NCI-H2029 treated with DMSO at 0.1 percent for 48 hours (cell line): ENCODE measurements around the gene CD164L2.

Experiments used
- DNase-seq: peaks from one replicate; lab custom pipeline; 2025; lab: John Stamatoyannopoulos, UW

Gene CD164L2

DNA sequence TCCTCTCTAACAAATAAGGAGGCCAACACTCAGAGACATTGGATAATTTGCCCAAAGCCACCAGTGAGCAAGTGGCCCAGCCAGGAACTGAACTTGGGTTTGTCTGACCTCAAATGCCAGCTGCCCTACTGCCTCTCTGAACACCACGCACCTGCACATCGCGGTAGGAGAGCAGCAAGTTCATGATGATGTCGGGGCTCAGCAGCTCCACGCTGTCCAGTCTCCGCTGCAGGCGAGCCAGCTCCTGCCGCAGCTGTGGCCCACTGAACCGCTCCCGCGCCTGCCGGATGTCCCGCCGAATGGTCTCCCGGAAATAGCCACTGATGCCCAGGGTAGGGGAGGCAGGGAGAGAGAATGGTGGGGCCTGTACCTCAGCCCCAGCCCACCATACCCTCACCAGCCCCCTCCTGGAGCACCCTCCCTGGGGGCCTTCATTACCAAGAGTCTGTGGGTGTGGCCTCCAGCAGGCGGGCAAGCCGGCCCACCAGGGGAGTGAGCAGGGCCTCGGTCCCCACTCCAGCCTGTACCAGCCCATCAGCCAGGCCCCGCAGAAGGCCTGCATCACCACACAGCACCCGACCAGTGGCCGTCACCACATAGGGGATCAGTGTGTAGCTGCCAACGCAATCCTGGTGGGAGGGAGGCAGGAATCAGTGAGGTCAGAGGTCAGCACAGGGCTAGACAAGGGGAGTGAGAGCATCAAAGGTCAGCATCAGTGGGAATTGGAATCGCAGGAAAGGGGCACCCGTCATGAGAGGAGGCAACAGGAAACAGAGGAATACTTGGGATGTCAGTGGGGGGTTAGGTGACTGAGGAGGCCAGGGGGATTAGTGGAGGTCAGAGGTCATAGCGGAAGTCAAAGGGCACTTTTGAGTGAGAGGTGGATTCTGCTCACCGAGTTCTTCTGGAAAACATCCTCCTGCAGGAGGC, 19.1 kb downstream of the CD164L2 start:
- DNase-seq, result no peak

DNA sequence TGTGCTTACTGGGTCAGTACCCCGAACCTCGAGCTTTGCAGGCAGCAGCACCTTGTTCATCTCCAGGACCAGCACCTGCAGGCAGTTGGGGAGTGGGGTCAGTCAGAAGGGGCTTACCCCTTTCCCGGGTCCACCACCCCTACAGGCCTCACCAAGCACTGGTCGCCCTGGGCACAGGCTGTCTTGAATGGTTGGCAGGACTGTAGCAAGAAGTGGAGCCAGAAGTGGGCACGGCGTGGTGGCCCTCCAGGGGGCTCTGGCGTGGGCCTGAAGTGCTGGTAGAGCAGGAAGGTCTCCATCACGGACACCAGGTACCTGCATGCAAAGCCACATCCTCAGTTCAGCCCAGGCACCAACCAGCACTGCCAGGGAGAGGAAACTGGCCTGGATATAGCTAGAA, 21.6 kb downstream of the CD164L2 start:
- no peak for DNase-seq

DNA sequence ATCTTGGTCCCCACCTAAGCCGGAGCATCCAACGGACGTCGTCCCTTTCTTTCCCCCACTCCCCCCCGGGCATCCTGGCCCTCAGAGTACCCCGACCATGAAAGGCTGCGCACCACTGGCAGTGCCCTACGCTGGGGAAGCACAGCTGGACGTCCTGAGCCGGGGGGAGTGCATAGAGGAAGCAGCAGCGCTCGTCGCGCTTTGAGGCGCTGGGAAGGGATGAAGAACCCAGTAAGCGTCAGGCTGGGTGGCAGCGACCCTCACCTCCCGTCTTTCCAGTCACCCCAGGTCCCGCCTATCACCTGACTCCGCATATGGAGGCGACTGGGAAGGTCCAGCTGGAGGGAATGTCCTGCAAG, 22.1 kb downstream of the CD164L2 start:
- no peak for DNase-seq

DNA sequence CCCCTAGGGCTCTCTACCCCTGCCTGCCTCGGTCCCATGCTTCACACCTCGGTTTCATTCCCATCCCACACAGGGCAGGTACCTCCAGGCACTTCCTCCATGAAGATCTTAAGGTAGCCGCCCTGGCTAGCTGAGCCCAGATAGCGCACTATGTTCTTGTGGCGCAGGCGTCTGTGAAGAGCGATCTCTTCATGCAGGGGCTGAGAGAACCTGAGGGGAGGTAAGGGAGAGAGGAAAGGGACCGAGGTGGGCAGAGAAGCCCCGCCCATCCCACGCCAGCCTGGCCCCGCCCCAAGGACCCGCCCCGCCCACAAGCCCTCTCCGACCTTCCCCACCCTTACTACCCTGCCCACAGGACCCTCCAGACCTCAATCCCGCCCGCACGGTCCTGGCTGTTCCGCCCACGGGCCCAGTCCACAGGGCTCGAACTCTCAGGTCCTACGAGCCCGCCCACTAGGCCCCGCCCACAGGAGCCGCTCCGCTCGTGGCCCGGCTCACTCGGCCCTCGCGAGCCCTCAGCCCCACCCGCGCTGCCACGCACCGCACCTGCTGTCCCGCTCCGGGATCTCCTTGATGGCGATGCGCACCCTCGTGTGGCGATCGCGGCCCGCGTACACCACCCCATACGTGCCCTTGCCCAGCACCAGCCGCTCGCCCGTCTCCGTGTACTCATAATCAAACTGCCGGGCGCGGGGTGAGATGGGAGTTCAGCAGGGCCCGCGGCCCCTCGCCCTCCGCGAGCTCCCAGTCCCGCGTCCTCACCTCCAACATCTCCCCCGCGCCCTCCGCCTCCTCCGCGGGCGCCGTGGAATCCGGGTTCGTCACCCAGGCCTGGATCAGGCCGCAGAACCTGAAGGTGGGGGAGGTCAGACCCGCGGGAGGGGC, 22.7 kb downstream of the CD164L2 start:
- no peak for DNase-seq

DNA sequence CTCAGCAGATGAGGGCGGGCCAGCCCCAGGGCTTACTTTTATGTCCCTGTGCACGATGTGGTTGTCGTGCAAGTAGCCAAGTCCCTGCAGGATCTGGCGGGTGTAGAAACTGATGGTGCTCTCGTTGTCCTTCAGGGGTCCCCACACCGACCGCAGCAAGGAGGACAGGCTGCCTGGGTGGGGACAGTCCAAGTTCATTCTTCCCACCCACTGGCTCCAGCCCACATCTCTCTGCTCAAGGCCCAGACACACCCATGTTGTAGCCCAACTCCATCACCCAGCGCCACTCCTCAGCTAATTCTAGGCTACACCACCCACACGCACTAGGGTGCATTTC, 23.3 kb downstream of the CD164L2 start:
- no peak for DNase-seq

DNA sequence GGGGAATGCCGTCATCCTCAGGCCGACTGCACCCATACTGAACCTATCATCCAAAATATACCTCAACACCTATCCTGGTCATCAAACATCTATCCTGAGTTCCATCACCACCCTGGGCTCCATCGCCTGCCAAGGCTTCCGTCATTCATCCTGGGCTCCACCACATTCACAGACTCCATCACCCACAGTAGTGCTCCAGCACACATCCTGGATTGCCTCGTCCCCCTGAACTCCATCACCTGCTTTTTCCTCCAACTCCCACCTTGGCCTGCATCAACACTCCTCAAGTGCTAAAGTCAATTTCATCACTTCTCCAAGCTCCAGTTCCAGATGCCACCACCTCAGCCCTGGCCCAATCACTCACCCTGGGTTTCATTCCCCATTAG, 24.2 kb downstream of the CD164L2 start:
- DNase-seq, result no peak

DNA sequence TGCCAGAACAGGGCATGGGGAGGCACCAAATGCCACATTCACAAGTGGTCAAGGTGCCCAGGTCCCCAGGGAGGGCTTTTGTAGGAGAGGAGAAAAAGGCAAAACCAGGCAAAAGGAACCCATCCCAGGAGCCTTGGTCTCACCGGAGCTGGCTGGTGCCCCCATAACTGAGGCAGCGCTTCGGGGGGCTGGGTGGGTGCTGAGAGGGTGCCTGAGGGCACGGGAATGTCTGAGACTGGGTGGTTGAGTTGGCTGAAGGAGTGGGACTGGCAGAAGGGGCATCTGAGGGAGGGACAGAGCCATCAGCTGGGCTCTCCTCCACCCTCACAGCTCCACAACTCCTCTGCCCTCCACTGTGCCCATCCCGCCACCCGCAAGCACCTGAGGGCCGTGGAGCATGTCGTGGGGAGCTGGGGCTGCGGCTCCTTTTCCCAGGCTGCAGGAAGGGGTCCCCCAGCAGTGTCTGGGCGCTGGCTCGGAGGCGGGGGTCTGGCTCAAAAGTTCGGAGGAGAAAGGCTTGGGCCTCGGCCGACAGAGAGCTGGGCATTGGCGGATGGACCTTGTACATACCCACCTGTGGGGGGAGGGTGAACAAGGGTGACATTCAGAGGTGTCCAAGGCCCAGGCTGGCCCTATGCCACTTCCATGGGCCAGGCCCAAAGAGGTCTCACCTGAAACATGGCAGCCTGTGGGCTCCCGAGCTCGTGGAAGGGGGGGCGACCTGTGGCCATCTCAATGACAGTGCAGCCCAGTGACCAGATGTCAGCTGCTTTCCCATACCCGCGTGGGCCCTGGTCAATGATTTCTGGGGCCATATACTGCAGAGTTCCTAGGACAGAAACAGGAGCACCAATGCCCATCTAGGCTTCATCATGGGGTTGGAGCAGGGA, 24.9 kb downstream of the CD164L2 start:
- DNase-seq, result no peak

DNA sequence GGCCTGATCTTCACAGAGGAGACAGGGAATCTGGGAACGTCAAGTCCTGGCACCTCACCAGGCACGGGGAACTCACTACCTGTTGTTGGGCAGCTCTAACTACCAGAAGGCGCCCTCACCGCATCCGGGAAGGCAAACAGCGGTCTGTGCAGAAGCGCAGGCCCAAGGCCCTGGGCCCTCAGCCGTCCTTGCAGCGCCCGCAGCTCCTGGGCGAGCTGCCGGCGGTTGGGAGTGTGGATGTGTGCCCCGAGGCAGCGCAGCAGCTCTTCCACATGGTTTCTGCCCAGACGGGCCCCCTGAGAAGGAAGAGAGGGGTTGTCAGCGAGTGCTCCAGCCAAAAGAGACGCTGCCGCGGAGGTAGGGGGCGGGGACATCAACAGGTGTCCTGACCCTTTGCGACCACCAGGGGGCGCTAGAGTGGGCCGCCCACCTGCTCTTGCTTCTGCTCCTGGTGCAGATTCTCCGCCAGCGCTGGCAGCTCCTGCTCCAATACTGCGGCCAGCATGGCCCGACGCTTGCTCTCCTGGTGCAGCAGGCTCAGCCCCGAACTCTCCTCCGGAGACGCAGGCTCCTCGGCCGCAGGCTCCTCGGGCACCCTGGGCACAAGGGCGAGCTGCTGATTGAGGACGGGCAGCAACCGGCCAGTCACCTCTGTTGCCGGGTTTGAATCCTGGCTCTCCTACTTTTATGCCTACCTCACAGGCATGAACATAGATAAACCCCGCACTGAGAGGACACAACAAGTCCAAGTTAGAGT, 25.7 kb downstream of the CD164L2 start:
- DNase-seq, result no peak

DNA sequence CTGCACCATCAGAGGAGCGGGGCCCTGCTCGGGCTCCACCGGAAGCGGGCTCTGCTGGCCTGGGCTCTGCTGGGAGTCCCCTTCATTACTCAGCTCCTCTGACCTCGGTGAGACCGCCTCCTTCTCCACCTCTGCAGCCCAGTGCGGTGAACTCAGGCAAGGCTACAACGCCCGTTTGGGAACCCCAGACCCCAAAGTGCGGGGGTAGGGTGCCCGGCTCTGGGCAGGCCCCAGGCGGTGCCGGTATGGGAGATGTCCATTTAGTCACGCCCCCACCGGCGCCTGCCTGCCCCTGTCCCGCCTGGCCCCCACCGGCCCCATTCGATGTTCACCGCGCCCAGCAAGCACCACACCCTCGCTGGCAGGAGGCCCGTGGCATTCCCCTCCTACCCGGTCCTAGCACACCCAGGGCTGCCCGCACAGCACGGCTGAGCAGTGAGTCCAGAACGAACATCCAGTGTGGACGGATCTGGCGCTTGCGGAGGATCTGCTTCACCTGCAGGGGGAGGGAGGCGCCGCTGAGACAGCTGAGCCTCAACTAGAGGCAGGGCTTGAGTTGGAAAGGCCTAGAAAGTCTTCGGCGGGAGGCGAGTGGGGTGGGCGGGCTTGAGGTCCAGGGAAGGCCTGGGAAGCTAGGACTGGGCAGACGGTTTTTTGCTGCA, 26.4 kb downstream of the CD164L2 start:
- DNase-seq, result no peak

DNA sequence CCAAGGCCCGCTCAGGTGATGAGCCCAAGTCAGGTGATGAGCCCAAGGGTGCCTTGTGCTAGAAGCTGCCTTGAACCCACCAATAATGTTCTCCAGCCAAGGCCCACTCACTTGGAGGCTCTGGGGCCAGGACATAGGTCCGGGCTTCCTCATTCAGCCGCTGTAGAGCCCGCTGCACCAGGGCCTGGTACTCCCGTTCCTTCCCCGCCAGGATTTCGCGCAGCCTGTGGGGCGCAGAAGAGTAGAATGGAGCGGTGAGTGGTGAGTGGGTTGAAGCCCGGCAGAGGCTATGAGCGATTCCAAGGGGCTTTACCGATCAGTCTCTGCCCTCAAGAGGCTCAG, 26.9 kb downstream of the CD164L2 start:
- no peak for DNase-seq

DNA sequence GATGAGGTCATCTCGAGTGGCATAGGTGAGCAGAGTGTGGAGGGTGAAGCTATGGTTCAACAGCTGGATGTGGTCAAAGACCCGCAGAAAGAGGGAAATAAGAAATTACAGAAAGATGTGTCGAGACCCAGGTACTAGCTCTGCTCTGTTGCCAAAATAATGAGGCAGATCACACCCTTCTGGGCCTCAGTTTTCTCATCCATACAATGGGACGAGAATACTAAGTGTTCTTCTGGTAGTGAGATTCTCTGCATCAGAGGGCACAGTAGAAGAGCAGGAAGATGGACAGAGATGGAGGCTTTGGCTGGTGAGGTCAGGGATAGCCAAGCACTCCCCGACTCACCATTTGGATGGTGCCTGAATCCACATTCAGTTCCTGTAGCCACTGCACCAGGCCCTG, 27.4 kb downstream of the CD164L2 start:
- no peak for DNase-seq

DNA sequence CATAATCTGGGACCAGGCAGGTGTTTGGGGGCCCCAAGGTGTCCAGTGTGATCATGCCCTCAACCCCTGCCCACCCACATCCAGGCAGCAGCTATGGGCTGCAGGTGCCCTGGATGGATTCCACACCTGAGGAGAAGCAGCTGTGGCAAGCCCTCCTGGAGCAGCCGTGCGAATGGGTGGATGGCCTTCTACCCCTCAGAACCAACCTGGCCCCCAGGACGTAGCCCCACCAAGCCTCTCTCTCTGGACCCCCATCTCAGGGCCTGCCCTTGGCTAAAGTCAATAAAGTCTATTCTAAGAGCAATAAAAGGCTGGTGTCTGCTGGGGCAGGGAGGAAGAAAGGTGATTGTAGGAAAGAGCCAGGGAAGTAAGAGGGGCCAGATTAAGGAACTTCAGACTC, 29.5 kb downstream of the CD164L2 start:
- no peak for DNase-seq

DNA sequence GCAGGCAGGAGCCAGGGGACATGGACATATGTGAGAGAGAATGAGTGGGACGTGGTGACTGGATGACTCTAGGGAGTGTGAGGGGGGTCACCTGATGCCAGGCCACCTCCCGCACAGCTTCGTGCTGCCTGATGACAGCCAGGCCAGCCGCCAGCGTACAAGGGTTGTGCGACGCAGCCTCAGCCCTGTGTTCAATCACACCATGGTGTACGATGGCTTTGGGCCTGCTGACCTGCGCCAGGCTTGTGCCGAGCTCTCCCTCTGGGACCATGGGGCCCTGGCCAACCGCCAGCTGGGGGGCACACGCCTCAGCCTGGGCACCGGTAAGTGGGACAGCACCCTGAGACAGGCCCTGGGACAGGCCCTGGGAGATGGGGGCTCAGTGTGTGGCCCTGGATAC, 30.0 kb downstream of the CD164L2 start:
- DNase-seq, result no peak

DNA sequence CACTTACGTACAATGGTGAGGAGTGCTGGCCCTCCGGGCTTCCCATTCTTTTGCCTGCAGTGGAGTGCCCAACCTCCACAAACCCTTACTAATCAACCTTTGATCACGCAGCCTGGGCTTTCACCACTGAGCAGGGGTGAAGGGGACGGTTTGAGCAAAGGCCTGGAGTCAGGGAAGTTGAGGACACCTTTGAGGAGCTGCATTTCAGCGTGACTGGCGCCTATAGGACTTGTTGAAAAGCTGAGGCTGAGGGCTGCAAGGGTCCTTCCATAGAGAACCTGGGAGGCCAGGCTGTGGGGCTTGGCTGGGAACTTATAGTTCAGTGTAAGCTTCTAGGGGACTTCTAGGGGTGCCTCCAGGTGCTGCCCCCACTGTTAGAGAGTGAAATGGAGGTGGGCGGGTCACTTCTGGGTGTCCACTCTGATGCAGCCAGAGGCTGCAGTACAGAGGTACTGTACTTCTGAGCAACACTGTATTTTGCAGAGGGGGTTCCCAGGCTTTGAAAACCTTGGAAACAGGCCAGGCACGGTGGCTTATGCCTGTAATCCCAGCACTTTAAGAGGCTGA, 31.5 kb downstream of the CD164L2 start:
- no peak for DNase-seq

DNA sequence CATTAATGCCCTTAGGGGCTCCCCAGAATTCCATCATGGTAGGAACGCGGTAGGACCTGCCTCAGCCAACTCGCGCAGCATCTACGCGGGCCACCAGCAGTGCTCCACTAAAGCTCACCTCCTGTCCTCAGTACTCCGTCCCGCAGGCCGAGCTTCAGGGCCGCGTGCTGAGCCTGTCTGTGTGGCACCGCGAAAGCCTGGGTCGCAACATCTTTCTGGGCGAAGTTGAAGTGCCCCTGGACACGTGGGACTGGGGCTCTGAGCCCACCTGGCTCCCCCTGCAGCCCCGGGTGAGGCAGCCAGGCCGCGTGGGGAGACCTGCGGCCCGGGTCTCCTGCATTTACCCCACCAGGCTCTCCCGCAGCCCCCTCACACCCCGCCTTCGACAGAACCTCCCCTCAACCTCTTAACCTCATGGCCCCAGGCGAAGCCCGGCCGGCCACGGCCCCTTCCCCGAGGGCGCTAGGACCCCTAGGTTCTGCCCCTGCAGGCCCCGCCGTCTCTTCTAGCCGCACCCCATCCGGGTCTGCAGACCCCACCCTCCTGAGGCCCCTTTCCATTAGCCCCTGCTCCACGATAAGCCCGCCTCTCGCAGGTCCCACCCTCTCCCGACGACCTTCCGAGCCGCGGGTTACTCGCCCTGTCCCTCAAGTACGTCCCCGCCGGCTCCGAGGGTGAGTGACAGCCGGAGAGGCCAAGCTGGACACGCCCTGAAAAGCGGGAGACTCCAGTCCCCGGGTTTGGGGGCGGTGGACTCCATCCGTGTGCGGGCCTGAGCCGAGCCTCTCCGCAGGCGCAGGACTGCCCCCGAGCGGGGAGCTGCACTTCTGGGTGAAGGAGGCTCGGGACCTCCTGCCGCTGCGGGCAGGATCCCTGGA, 32.2 kb downstream of the CD164L2 start:
- no peak for DNase-seq

DNA sequence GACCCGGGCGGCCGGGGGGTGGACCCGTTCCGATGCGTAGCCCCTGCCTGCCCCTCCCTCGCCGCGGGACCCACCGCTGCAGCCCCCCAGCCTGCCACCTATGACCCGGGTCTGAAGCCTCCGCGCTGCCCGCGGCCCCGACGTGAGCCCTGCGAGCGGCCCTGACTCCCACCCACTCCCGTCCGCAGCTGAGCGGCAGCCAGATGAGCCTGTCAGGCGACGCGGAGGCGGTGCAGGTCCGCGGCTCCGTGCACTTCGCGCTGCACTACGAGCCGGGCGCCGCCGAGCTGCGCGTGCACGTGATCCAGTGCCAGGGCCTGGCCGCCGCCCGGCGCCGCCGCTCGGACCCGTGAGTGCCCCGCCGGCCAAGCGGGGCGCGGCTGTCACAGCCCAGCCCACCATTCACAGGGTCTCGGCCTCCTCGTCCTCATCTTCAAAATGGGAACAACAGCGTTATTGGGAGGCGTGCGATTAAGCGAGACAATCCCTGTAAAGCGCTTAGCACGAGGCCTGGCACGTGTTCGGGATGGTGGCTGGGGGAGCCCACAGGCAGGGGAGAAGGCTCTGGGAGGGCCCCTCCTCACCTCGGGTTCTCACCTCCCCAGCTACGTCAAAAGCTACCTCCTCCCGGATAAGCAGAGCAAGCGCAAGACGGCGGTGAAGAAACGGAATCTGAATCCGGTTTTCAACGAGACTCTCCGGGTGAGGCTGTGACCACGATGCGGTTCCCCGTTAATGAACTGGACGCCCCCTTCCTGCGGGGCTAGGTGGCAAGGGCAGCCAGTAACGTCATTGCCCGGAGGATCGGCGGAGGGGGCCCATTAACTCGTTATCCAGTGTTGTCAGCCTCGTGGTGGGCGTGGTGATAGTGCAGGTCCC, 33.1 kb downstream of the CD164L2 start:
- DNase-seq, result peak; percentile 8

DNA sequence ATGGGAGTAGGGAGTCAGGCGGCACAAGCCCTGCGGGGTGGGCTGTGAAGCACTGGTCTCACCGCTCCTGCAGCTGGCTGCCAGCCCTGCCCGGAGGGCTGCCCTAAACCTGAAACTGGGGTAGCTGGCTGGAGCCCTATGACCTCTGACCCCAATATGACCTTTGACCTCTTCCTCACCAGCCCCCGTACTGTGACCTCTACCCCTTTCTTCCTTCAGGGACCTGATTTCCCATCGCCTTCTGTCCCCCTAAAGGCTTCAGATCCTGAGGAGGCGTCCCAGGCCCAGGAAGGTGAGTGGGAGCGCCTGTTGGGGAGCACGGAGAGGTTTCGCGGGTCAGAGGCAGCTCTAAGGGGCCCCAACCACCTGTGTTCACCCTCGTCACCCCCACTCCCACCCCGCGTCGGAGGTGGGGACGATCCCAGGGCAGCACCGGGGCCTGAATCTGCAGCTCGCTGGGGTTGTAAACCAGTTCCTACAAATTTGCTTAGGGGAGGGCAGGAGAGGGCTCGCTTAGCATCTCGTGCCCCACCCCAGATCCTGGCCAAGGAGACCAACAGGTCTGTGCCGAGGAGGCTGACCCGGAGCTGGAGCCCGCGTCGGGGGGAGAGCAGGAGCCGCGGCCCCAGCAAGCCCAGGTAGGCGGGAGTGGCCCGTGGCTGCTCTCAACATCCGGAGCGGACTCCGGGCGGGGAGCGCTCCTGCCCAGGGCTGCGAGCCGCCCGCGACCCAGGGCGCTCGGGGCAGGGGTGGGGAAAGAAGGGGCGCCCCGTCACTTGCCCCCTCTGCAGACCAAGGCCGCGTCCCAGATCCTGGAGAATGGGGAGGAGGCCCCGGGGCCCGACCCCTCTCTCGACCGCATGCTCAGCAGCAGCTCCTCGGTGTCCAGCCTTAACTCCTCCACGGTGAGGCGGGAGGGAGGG, 34.0 kb downstream of the CD164L2 start:
- peak; percentile 24 for DNase-seq
